Natural killer cell treated with Interleukin-12 subunit alpha and Interleukin-12 subunit beta and Interleukin-15 and Interleukin-18, amount 100 ng/mL, for 72 hours (primary cell): ENCODE data around the gene ELL. TPM values are rescaled to one million over a fixed set of nuclear protein-coding genes. Genes with fewer than 3 reads are reported as not detected.

ENCODE experiments used
- ATAC-seq, 2 donors: fragments of 150-1000 bp; cut with Tn5 transposase in 1 of 2; sonication (Bioruptor Pico), chemical (Tn5 transposase) in 1 of 2; 2 replicates each; pipeline ENCODE4 v1.10.0; 2021
- DNase-seq: peaks from one replicate; pipeline ENCODE4 v3.0.0; 2022; ENCODE audit warnings: low spot score
- H3K27ac Mint-ChIP-seq, 2 donors: 1 replicate in 1 of 2; 2 replicates in 1 of 2; pipeline ENCODE4 v1.8.0; 2022; ENCODE audit warnings: mixed read lengths in 2 of 2, mild to moderate bottlenecking in 1 of 2, moderate library complexity in 1 of 2
- H3K27me3 Mint-ChIP-seq, 2 donors: 1 replicate in 1 of 2; 2 replicates in 1 of 2; pipeline ENCODE4 v1.8.0; 2022; ENCODE audit warnings: mixed read lengths in 2 of 2
- H3K36me3 Mint-ChIP-seq: one replicate; pipeline ENCODE4 v1.8.0; 2022; ENCODE audit warnings: mixed read lengths
- H3K4me1 Mint-ChIP-seq, 2 donors: 1 replicate in 1 of 2; 2 replicates in 1 of 2; pipeline ENCODE4 v1.8.0; 2022; ENCODE audit warnings: low read depth in 2 of 2, mixed read lengths in 2 of 2, mild to moderate bottlenecking in 1 of 2
- H3K4me3 Mint-ChIP-seq: one replicate; pipeline ENCODE4 v1.8.0; 2022; ENCODE audit warnings: mixed read lengths
- H3K9me3 Mint-ChIP-seq: 2 replicates; pipeline ENCODE4 v1.8.0; 2022; ENCODE audit warnings: mixed read lengths
- total RNA-seq, 2 donors: library from RNA; stranded (reverse); gene quantifications; one replicate each; pipeline ENCODE4 v1.2.3, GENCODE V29; 2022

Gene ELL
- total RNA-seq, 2 donors from 2014 or later = 52.3 to 75.2 TPM

- Mint-ChIP-seq H3K4me1 (peaks cover 53 to 66% of the 10 kb centered on the region in 2 donors), H3K4me3 (peak overlapping the region; percentile 9)
Observed at GRCh38 chr19:18473003-18473705, 48.7 kb downstream of the ELL start.

GRCh38 chr19:18470787-18471186 is 51.1 kb downstream of the ELL start:
- no peak for DNase-seq
- H3K27me3 Mint-ChIP-seq = no peaks in the 10 kb centered on the region
- peak overlapping the region; percentile 79 to 98 for H3K27ac Mint-ChIP-seq
- H3K4me3 Mint-ChIP-seq = no peak overlapping the region
- no peak for ATAC-seq
- no peaks in the 10 kb centered on the region for H3K9me3 Mint-ChIP-seq
- H3K4me1 Mint-ChIP-seq = peaks cover 40 to 57% of the 10 kb centered on the region in 2 donors
- peaks cover 8% of the 10 kb centered on the region for H3K36me3 Mint-ChIP-seq

More at GRCh38 chr19:18473003-18473705, 48.7 kb downstream of the ELL start:
- H3K36me3 Mint-ChIP-seq = peaks cover 19% of the 10 kb centered on the region
- ATAC-seq (no peak), DNase-seq (no peak)
- H3K27ac Mint-ChIP-seq = peak overlapping the region; percentile 98 to 99
- no peaks in the 10 kb centered on the region for H3K9me3 Mint-ChIP-seq
- no peaks in the 10 kb centered on the region for H3K27me3 Mint-ChIP-seq

- Mint-ChIP-seq H3K4me3 (no peak overlapping the region), H3K4me1 (peaks cover 25 to 48% of the 10 kb centered on the region in 2 donors), H3K27ac (peak overlapping the region; percentile 10 to 79), H3K27me3 (no peaks in the 10 kb centered on the region), H3K9me3 (no peaks in the 10 kb centered on the region), H3K36me3 (no peaks in the 10 kb centered on the region)
- DNase-seq = no peak
- peak; percentile 54 to 59 for ATAC-seq
Observed at GRCh38 chr19:18469069-18469846, 52.6 kb downstream of the ELL start.

GRCh38 chr19:18468517-18468916 is 53.4 kb downstream of the ELL start:
- ATAC-seq = no peak
- Mint-ChIP-seq H3K36me3 (no peaks in the 10 kb centered on the region), H3K4me1 (peaks cover 22 to 42% of the 10 kb centered on the region in 2 donors)

GRCh38 chr19:18467978-18468377 is 53.9 kb downstream of the ELL start:
- Mint-ChIP-seq H3K9me3 (no peaks in the 10 kb centered on the region), H3K27me3 (no peaks in the 10 kb centered on the region), H3K4me1 (peaks cover 20 to 39% of the 10 kb centered on the region in 2 donors), H3K36me3 (no peaks in the 10 kb centered on the region), H3K27ac (peak overlapping the region; percentile 40 to 70), H3K4me3 (no peak overlapping the region)
- DNase-seq (no peak), ATAC-seq (no peak)

More at GRCh38 chr19:18468517-18468916, 53.4 kb downstream of the ELL start:
- H3K27me3 Mint-ChIP-seq = no peaks in the 10 kb centered on the region
- no peak overlapping the region for H3K4me3 Mint-ChIP-seq
- no peaks in the 10 kb centered on the region for H3K9me3 Mint-ChIP-seq
- peak overlapping the region; percentile 40 to 70 for H3K27ac Mint-ChIP-seq
- DNase-seq = no peak

GRCh38 chr19:18466354-18466753 is 55.5 kb downstream of the ELL start:
- H3K4me1 Mint-ChIP-seq = peaks cover 15 to 42% of the 10 kb centered on the region in 2 donors
- H3K27ac Mint-ChIP-seq = no peak overlapping the region
- ATAC-seq (no peak), DNase-seq (no peak)
- H3K9me3 Mint-ChIP-seq = no peaks in the 10 kb centered on the region
- no peak overlapping the region for H3K4me3 Mint-ChIP-seq
- H3K36me3 Mint-ChIP-seq = no peaks in the 10 kb centered on the region
- H3K27me3 Mint-ChIP-seq = no peaks in the 10 kb centered on the region

GRCh38 chr19:18465964-18466339 is 55.9 kb downstream of the ELL start:
- no peak for ATAC-seq
- no peaks in the 10 kb centered on the region for H3K27me3 Mint-ChIP-seq
- no peak overlapping the region for H3K27ac Mint-ChIP-seq
- H3K4me1 Mint-ChIP-seq = peaks cover 15 to 42% of the 10 kb centered on the region in 2 donors
- DNase-seq = no peak
- no peak overlapping the region for H3K4me3 Mint-ChIP-seq
- H3K36me3 Mint-ChIP-seq = no peaks in the 10 kb centered on the region
- no peaks in the 10 kb centered on the region for H3K9me3 Mint-ChIP-seq

GRCh38 chr19:18465214-18465963 is 56.5 kb downstream of the ELL start:
- no peaks in the 10 kb centered on the region for H3K9me3 Mint-ChIP-seq
- ATAC-seq = no peak
- H3K27me3 Mint-ChIP-seq = no peaks in the 10 kb centered on the region
- no peak overlapping the region for H3K27ac Mint-ChIP-seq
- DNase-seq = no peak
- H3K4me3 Mint-ChIP-seq = no peak overlapping the region
- H3K36me3 Mint-ChIP-seq = no peaks in the 10 kb centered on the region
- peaks cover 15 to 41% of the 10 kb centered on the region in 2 donors for H3K4me1 Mint-ChIP-seq

GRCh38 chr19:18464646-18465045 is 57.2 kb downstream of the ELL start:
- H3K36me3 Mint-ChIP-seq = no peaks in the 10 kb centered on the region
- H3K9me3 Mint-ChIP-seq = no peaks in the 10 kb centered on the region
- no peak for DNase-seq
- peaks cover 15 to 35% of the 10 kb centered on the region in 2 donors for H3K4me1 Mint-ChIP-seq
- ATAC-seq = no peak
- no peak overlapping the region for H3K4me3 Mint-ChIP-seq
- no peak overlapping the region for H3K27ac Mint-ChIP-seq
- H3K27me3 Mint-ChIP-seq = no peaks in the 10 kb centered on the region

- DNase-seq (no peak), ATAC-seq (no peak)
- H3K27me3 Mint-ChIP-seq = no peaks in the 10 kb centered on the region
- H3K36me3 Mint-ChIP-seq = no peaks in the 10 kb centered on the region
- H3K27ac Mint-ChIP-seq = no peak overlapping the region
- no peaks in the 10 kb centered on the region for H3K9me3 Mint-ChIP-seq
- peaks cover under 1 to 15% of the 10 kb centered on the region in 2 donors for H3K4me1 Mint-ChIP-seq
- no peak overlapping the region for H3K4me3 Mint-ChIP-seq
Observed at GRCh38 chr19:18461471-18461870, 60.4 kb downstream of the ELL start.

- DNase-seq (no peak), ATAC-seq (no peak)
- Mint-ChIP-seq H3K36me3 (no peaks in the 10 kb centered on the region), H3K27me3 (no peaks in the 10 kb centered on the region), H3K4me3 (no peak overlapping the region), H3K4me1 (peaks cover 6 to 19% of the 10 kb centered on the region in 2 donors), H3K9me3 (no peaks in the 10 kb centered on the region), H3K27ac (no peak overlapping the region)
Observed at GRCh38 chr19:18460900-18461299, 61.0 kb downstream of the ELL start.

GRCh38 chr19:18457483-18458331 is 64.2 kb downstream of the ELL start:
- Mint-ChIP-seq H3K27ac (no peak overlapping the region), H3K27me3 (no peaks in the 10 kb centered on the region), H3K9me3 (no peaks in the 10 kb centered on the region), H3K36me3 (no peaks in the 10 kb centered on the region), H3K4me3 (no peak overlapping the region), H3K4me1 (peaks cover 6 to 16% of the 10 kb centered on the region in 2 donors)
- ATAC-seq (no peak), DNase-seq (no peak)

- Mint-ChIP-seq H3K4me3 (no peak overlapping the region), H3K36me3 (no peaks in the 10 kb centered on the region), H3K9me3 (no peaks in the 10 kb centered on the region), H3K27ac (no peak overlapping the region), H3K27me3 (no peaks in the 10 kb centered on the region), H3K4me1 (peaks cover 11 to 16% of the 10 kb centered on the region in 2 donors)
- no peak for DNase-seq
- no peak for ATAC-seq
Observed at GRCh38 chr19:18456974-18457373, 64.9 kb downstream of the ELL start.
